ENCODE results near the gene DGKD. TPM values are rescaled to one million over a fixed set of nuclear protein-coding genes. Genes with fewer than 3 reads are reported as not detected.

The DGKD gene
- total and polyA plus RNA-seq, 9 of the 15 experiments (the other 6 are each of a cell fraction or from before 2014, with no cell fraction given) = 0.52 to 29.5 (median 10.6) TPM

DNA sequence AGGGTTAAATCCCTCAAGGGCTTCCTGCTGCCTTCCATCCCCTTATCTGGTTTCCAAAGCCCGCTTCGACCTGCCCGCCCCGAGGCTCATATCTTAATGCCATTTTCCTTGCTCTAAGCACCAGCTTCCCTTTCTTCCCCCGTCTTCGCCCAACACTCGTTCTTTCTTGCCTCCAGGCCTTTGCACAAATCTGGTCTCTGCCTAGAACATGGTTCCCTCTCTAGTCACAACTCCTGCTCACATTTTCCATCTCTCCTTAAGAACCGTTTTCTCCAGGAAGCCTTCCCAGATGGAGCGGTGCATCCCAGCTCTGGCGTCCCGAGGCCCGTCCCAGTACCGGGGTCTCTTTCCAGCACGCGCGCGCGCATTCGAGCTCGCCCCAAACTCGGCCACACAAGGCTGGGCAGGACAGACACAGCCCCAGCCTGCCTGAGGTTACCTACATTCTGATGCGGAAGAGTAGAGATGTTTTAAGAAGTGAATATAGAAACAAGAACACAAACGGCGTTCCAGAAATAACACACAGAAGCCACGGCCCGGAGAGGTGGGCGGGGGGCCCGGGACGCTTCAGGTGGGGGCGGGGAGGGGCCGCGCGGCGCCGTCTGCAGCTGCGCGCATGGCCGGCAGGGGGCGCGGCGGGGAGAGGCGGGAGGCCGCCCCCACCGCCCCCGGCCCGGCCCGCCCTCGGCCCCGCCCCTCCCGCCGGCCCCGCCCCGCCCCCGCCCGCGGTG lies at the start of gene DGKD (continued):
- TF ChIP-seq HNRNPK (IDR thresholded peaks at IDR 0.05; ENCODE audit: low read depth, low read length, poor library complexity, severe bottlenecking) (no peak), SMAD2 (IDR thresholded peaks at IDR 0.05; ENCODE audit: low read depth, low read length) (no peak), HDAC3 (IDR thresholded peaks at IDR 0.05; ENCODE audit: borderline replicate concordance, partially characterized antibody) (no peak), ATF7 (IDR thresholded peaks at IDR 0.05) (peak; percentile 35; the same call in 1 of the 2 replicates), NR4A1 (CRISPR knock-in tag; IDR thresholded peaks at IDR 0.05) (no peak), NR4A1 (tag; IDR thresholded peaks at IDR 0.05) (no peak), SP1 (CRISPR knock-in tag; IDR thresholded peaks at IDR 0.05) (no peak), NCOA1 (IDR thresholded peaks at IDR 0.05; ENCODE audit: low read depth) (0 out of 2 replicates have a peak, but pooled peaks have one; percentile 19), TRIM24 (IDR thresholded peaks at IDR 0.05) (peak in 1 of 2 experiments; percentile 53; a peak in 1 of 4 replicates), HMGN3 (IDR thresholded peaks at IDR 0.05; ENCODE audit: borderline replicate concordance, extremely low read depth, insufficient read length, low read depth, low read length) (no peak), ATF1 (CRISPR knock-in tag; IDR thresholded peaks at IDR 0.05) (no peak), ATF1 (tag; IDR thresholded peaks at IDR 0.05) (no peak), U2AF1 (optimal IDR thresholded peaks at IDR 0.05; ENCODE audit: low read depth, low read length) (no peak)
- TF ChIP-seq, protein P1, sequence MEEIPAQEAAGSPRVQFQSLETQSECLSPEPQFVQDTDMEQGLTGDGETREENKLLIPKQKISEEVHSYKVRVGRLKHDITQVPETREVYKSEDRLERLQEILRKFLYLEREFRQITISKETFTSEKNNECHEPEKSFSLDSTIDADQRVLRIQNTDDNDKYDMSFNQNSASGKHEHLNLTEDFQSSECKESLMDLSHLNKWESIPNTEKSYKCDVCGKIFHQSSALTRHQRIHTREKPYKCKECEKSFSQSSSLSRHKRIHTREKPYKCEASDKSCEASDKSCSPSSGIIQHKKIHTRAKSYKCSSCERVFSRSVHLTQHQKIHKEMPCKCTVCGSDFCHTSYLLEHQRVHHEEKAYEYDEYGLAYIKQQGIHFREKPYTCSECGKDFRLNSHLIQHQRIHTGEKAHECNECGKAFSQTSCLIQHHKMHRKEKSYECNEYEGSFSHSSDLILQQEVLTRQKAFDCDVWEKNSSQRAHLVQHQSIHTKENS (CRISPR knock-in tag; IDR thresholded peaks at IDR 0.05) = no peak
- TF ChIP-seq, protein P2, sequence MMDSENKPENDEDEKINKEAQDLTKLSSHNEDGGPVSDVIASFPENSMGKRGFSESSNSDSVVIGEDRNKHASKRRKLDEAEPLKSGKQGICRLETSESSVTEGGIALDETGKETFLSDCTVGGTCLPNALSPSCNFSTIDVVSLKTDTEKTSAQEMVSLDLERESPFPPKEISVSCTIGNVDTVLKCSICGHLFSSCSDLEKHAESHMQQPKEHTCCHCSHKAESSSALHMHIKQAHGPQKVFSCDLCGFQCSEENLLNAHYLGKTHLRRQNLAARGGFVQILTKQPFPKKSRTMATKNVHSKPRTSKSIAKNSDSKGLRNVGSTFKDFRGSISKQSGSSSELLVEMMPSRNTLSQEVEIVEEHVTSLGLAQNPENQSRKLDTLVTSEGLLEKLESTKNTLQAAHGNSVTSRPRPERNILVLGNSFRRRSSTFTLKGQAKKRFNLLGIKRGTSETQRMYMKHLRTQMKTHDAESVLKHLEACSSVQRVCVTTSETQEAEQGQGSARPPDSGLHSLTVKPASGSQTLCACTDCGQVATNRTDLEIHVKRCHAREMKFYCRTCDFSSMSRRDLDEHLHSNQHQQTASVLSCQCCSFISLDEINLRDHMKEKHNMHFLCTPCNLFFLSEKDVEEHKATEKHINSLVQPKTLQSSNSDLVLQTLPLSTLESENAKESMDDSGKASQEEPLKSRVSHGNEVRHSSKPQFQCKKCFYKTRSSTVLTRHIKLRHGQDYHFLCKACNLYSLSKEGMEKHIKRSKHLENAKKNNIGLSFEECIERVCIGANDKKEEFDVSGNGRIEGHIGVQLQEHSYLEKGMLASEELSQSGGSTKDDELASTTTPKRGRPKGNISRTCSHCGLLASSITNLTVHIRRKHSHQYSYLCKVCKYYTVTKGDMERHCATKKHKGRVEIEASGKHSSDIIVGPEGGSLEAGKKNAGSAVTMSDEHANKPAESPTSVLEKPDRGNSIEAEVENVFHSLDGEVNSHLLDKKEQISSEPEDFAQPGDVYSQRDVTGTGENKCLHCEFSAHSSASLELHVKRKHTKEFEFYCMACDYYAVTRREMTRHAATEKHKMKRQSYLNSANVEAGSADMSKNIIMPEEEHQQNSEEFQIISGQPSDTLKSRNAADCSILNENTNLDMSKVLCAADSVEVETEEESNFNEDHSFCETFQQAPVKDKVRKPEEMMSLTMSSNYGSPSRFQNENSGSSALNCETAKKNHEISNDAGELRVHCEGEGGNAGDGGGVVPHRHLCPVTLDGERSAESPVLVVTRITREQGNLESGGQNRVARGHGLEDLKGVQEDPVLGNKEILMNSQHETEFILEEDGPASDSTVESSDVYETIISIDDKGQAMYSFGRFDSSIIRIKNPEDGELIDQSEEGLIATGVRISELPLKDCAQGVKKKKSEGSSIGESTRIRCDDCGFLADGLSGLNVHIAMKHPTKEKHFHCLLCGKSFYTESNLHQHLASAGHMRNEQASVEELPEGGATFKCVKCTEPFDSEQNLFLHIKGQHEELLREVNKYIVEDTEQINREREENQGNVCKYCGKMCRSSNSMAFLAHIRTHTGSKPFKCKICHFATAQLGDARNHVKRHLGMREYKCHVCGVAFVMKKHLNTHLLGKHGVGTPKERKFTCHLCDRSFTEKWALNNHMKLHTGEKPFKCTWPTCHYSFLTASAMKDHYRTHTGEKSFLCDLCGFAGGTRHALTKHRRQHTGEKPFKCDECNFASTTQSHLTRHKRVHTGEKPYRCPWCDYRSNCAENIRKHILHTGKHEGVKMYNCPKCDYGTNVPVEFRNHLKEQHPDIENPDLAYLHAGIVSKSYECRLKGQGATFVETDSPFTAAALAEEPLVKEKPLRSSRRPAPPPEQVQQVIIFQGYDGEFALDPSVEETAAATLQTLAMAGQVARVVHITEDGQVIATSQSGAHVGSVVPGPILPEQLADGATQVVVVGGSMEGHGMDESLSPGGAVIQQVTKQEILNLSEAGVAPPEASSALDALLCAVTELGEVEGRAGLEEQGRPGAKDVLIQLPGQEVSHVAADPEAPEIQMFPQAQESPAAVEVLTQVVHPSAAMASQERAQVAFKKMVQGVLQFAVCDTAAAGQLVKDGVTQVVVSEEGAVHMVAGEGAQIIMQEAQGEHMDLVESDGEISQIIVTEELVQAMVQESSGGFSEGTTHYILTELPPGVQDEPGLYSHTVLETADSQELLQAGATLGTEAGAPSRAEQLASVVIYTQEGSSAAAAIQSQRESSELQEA (IDR thresholded peaks at IDR 0.05; ENCODE audit: low read depth) = no peak
- TF ChIP-seq, protein P3, sequence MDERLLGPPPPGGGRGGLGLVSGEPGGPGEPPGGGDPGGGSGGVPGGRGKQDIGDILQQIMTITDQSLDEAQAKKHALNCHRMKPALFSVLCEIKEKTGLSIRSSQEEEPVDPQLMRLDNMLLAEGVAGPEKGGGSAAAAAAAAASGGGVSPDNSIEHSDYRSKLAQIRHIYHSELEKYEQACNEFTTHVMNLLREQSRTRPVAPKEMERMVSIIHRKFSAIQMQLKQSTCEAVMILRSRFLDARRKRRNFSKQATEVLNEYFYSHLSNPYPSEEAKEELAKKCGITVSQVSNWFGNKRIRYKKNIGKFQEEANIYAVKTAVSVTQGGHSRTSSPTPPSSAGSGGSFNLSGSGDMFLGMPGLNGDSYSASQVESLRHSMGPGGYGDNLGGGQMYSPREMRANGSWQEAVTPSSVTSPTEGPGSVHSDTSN (CRISPR knock-in tag; IDR thresholded peaks at IDR 0.05; ENCODE audit: low read depth) = no peak
- TF ChIP-seq, protein P3 (tag; conservative IDR thresholded peaks at IDR 0.05; ENCODE audit: low read depth) = no peak
